ENCODE results near the gene RPGRIP1L. TPM values are rescaled to one million over a fixed set of nuclear protein-coding genes. Genes with fewer than 3 reads are reported as not detected.

RPGRIP1L gene
- polyA plus RNA-seq, 3 donors, result 15.7 to 19.8 (median 19.5) TPM

- DNase-seq (ENCODE audit: extremely low read depth in 1 of 11, low read depth in 9 of 11, low spot score in 4 of 11), result no peak
Observed at GRCh38 chr16:53576904-53577303, 126.8 kb downstream of the RPGRIP1L start.

DNA sequence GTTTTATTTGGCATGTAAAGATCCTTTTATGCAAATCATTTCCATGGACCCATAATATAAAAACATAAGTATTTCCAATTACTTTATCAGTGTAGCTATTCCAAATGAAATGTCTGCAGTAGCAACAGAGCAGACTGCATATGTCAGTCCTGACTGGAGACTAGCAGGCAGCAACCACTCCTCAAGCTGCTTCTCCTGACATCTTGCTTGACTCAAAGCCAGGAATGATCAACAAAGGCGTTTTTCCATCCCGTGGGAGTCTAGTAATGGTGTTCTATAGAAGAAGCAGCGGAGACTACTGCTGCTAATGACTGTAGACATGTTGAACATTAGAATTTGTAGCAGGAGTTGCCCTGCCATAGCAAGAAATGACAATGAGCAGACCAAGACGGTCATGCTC, 127.4 kb downstream of the RPGRIP1L start:
- no peak for DNase-seq (ENCODE audit: extremely low read depth in 1 of 11, low read depth in 9 of 11, low spot score in 4 of 11)

DNA sequence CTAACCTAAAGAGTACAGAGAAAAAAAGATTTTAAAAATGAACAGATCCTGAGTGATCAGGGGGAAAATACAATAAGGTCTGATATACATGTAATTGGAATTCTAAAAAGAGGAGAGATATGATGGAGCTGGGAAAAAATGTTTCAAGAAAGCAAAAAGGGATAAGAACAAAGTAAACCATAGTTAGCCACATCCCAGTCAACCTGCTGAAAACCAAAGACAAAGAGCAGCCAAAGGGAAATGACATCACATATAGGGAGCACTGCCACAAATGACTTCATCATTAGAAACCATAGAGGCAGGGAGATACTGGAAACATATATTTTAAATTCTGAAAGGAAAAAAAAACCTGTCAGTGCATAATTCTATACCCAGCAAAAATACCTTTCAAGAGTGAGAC, 131.9 kb downstream of the RPGRIP1L start:
- no peak for DNase-seq (ENCODE audit: extremely low read depth in 1 of 11, low read depth in 9 of 11, low spot score in 4 of 11)

- no peak for DNase-seq (ENCODE audit: extremely low read depth in 1 of 11, low read depth in 9 of 11, low spot score in 4 of 11)
Observed at GRCh38 chr16:53566552-53567245, 137.0 kb downstream of the RPGRIP1L start.

GRCh38 chr16:53565296-53565863, 138.3 kb downstream of the RPGRIP1L start:
- DNase-seq (ENCODE audit: extremely low read depth in 1 of 11, low read depth in 9 of 11, low spot score in 4 of 11), result no peak

DNA sequence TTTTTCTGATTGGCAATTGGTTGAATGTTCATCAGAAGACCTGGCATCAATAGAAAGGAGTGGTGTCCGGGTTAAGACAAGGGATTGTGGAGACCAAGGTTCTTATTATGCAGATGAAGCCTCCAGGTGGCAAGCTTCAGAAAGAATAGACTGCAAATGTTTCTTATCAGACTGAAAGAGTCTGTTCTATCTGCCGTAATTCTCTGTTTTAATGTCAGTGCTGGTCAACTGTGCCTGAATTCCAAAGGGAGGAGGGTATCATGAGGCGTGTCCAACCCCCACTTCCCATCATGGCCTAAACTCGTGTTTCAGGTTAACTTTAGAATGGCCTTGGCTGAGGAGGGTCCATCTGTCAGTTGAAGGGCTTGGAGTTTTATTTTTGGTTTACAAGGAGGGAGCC, 140.2 kb downstream of the RPGRIP1L start:
- no peak for DNase-seq (ENCODE audit: extremely low read depth in 1 of 11, low read depth in 9 of 11, low spot score in 4 of 11)

DNA sequence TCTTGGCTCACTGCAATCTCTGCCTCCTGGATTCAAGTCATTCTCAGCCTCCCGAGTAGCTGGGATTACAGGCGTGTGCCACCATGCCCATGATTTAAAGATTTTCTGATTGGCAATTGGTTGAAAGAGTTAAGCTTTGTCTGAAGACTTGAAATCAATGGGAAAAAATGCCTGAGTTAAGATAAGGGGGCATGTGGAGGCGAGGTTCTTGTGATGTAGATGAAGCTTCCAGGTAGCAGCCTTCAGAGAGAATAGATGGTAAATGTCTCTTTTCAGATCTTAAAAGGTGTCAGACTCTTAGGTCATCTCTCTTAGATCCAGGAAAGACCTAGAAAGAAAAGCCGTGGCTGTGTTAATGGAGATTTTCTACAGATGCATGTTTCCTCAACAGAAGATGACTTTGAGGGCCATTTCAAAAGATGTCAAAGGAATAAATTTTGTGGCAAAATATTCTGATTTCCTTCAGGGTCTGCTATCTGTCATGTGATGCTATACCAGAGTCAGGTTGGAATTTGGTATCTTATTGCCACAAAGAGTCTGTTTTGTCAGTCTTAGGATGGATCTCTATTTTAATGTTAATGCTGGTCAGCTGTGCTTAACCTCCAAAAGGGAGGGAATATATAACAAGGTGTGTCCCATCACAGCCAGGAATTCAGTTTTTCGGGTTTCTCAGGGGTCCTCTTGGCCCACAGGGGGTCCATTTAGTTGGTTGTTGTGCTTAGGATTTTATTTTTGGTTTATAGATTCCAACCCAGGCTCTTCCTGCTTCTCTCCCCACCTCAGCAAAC, 142.4 kb downstream of the RPGRIP1L start:
- no peak for DNase-seq (ENCODE audit: extremely low read depth in 1 of 11, low read depth in 9 of 11, low spot score in 4 of 11)

DNA sequence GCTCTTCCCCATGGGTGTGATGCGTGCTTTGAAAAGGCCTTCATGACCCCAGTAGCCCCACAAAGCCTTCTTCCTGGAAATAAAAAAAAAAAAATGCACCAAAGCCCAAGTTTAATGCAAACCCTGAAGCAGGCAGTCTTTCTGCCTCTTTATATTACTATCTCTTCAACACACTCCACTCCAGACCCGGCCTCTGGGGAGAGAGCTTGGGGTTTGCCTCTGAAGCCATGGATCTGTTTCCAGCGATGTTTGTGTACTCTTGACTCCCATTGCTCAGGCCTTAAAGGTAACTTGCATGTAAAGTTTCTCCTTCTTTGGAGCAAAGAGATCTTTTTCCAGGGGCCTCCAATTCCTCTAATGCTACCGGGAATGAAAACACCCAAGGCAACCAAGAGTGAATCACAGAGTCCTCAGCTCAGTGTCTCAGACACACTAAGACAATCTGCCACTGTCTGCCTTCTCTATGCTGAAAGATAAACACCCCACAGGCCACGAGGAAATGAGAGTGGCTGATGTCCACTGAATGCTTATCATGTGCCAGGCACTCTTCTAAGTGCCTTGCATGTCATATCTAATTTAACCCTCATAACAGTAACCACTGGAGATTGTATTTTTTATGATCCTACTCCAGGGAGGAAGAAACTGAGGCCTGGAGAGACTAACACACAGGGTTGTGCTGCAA, 144.2 kb downstream of the RPGRIP1L start:
- DNase-seq (ENCODE audit: extremely low read depth in 1 of 11, low read depth in 9 of 11, low spot score in 4 of 11), result no peak

- DNase-seq (ENCODE audit: extremely low read depth in 1 of 11, low read depth in 9 of 11, low spot score in 4 of 11), result no peak
Observed at GRCh38 chr16:53558710-53559109, 144.9 kb downstream of the RPGRIP1L start.

- no peak for DNase-seq (ENCODE audit: extremely low read depth in 1 of 11, low read depth in 9 of 11, low spot score in 4 of 11)
Observed at GRCh38 chr16:53556521-53556920, 147.1 kb downstream of the RPGRIP1L start.

DNA sequence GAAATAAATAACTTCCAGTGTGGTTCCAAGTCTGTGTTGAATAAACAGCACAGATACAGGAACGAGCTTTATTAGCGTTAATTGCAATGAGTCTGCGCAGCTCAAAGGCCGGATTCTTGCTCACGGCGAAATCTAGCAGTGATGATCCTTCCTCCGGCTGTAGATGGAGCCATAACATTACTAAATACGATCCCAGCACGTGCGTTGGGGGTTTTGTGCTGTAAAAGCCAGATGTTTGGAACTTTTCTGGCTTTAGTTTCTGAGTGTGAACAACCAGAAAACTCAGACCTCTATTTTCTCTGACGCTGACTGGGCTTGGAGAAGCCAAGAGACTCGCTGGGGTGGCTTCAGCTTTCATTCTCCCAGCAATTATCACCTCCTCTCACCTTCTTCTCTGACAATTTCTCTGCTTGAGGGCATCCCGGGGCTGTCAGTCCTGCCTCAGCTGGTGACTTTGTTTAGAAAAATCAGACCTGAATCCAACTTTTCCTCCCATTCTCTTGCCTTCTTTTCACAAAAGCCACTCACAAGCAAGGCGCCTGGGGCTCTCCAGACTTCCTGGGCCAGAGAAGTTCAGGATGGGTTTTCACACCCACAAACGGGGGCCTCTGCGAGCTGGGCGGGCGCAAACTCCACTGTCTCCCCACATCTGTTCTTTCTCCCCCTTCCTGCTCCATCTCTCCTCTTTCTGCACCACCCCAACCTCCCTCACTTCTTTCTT, 153.5 kb downstream of the RPGRIP1L start:
- peak; percentile 64 to 90 (median 76) for DNase-seq (ENCODE audit: extremely low read depth in 1 of 11, low read depth in 9 of 11, low spot score in 4 of 11)

Other genes with a start within 250 kb of the RPGRIP1L start
- gene AKTIP, start 200.7 kb downstream of the RPGRIP1L start, polyA plus RNA-seq (ENCODE audit: insufficient read length in 3 of 3), result 10 to 100 TPM; 40.4 to 54.8 (median 47.2) TPM
- gene FTO, start 297 bp upstream of the RPGRIP1L start, polyA plus RNA-seq (ENCODE audit: insufficient read length in 3 of 3), result 10 to 100 TPM; 87.9 to 96.7 (median 90.8) TPM